Ovary (tissue), 3 donors: ENCODE data around the gene AKR1E2.
"Not testable (repeated sequence)": the region's sequence is repeated elsewhere in the genome, so short reads cannot be mapped to it uniquely, and the experiment has no call there.

ENCODE experiments used
- EP300 ChIP-seq: sonication (generic); formaldehyde crosslinking; IDR thresholded peaks from one replicate; pipeline ENCODE4 v1.6.1; 2017; ENCODE audit warnings: antibody characterized with exemption
- POLR2A ChIP-seq: fragments of 450-650 bp; IDR thresholded peaks from one replicate; pipeline ENCODE4 v1.6.1; 2017; ENCODE audit warnings: antibody characterized with exemption, mild to moderate bottlenecking, moderate library complexity
- TF ChIP-seq, protein P1 (sequence below), 3 donors: fragments of 450-650 bp in 2 of 3; fragments of 200-600 bp in 1 of 3; IDR thresholded peaks; one replicate each; pipeline versions ENCODE4 v1.5.1 to v1.8.0; 2016 to 2022; ENCODE audit warnings: antibody characterized with exemption in 3 of 3, mild to moderate bottlenecking in 1 of 3
- donor health status: DM: no; HTN: no; CAD: no.

DNA sequence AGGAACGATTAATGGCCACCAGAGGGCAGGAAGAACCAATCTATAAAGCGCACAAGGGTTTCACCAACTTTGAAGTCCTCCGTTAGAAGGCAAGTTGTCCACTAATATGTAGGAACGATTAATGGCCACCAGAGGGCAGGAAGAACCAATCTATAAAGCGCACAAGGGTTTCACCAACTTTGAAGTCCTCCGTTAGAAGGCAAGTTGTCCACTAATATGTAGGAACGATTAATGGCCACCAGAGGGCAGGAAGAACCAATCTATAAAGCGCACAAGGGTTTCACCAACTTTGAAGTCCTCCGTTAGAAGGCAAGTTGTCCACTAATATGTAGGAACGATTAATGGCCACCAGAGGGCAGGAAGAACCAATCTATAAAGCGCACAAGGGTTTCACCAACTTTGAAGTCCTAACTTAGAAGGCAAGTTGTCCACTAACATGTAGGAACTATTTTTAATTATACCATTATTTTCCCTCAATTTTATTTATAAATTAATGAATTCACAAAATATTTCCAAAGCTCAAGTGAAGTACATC is 10.3 kb upstream of the AKR1E2 start:
- TF ChIP-seq POLR2A, EP300: not testable (repeated sequence)
- TF ChIP-seq, protein P1, sequence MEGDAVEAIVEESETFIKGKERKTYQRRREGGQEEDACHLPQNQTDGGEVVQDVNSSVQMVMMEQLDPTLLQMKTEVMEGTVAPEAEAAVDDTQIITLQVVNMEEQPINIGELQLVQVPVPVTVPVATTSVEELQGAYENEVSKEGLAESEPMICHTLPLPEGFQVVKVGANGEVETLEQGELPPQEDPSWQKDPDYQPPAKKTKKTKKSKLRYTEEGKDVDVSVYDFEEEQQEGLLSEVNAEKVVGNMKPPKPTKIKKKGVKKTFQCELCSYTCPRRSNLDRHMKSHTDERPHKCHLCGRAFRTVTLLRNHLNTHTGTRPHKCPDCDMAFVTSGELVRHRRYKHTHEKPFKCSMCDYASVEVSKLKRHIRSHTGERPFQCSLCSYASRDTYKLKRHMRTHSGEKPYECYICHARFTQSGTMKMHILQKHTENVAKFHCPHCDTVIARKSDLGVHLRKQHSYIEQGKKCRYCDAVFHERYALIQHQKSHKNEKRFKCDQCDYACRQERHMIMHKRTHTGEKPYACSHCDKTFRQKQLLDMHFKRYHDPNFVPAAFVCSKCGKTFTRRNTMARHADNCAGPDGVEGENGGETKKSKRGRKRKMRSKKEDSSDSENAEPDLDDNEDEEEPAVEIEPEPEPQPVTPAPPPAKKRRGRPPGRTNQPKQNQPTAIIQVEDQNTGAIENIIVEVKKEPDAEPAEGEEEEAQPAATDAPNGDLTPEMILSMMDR (IDR thresholded peaks at IDR 0.05): peak in 1 of 3 donors; percentile 11
